Lung (tissue), 12 donors: Measurements from ENCODE around the gene EPAS1. TPM values are rescaled to one million over a fixed set of nuclear protein-coding genes. Genes with fewer than 3 reads are reported as not detected.

Experiments
- ATAC-seq: fragments of 200-7000 bp; cut with Tn5 transposase; one replicate; pipeline ENCODE4 v1.9.1; 2020; ENCODE audit warnings: moderate number of reproducible peaks; ENCODE audit not compliant: insufficient read depth, low FRiP score
- DNase-seq, 3 donors: peaks; one replicate each; pipeline ENCODE4 v3.0.0-alpha.2; 2013 to 2017
- H3K27ac ChIP-seq, 2 donors: one replicate each; pipeline ENCODE4 v1.5.1; 2013; ENCODE audit warnings: mild to moderate bottlenecking in 2 of 2, moderate library complexity in 2 of 2, control low read depth in 1 of 2, inconsistent platforms in 1 of 2, low read depth in 1 of 2, low read length in 1 of 2
- H3K27me3 ChIP-seq, 3 donors: one replicate each; pipeline ENCODE4 v1.5.1; 2013; ENCODE audit warnings: low read length in 2 of 3; ENCODE audit not compliant: control insufficient read depth in 3 of 3, insufficient read depth in 3 of 3
- H3K36me3 ChIP-seq, 4 donors: one replicate each; pipeline ENCODE4 v1.5.1; 2013; ENCODE audit warnings: low read length in 4 of 4, mild to moderate bottlenecking in 1 of 4, moderate library complexity in 1 of 4; ENCODE audit not compliant: control insufficient read depth in 4 of 4, insufficient read depth in 4 of 4
- H3K4me1 ChIP-seq, 5 donors: one replicate each; pipeline ENCODE4 v1.5.1; 2013; ENCODE audit warnings: low read length in 5 of 5, mild to moderate bottlenecking in 2 of 5, moderate library complexity in 1 of 5; ENCODE audit not compliant: control insufficient read depth in 5 of 5, insufficient read depth in 5 of 5
- H3K4me3 ChIP-seq: one replicate; pipeline ENCODE4 v1.5.1; 2013; ENCODE audit warnings: mild to moderate bottlenecking, control low read depth, moderate library complexity
- H3K9ac ChIP-seq, 2 donors: one replicate each; pipeline ENCODE4 v1.5.1; 2013; ENCODE audit warnings: low read length in 2 of 2, control low read depth in 1 of 2; ENCODE audit not compliant: insufficient read depth in 1 of 2
- H3K9me3 ChIP-seq, 4 donors: one replicate each; pipeline ENCODE4 v1.5.1; 2013; ENCODE audit warnings: low read length in 3 of 4, mild to moderate bottlenecking in 1 of 4, moderate library complexity in 1 of 4; ENCODE audit not compliant: control insufficient read depth in 4 of 4, insufficient read depth in 3 of 4
- WGBS, 2 donors: extraction: QIAGEN DNeasy Blood & Tissue Kit; methylation state at CpG; one replicate each; pipeline ENCODE4 v1.1.7; 2013; 5-methylcytosine and 5-hydroxymethylcytosine counted together
- polyA plus RNA-seq, 2 donors: library from polyadenylated mRNA; stranded (reverse); fragments of 200-250 nt; gene quantifications; one replicate each; pipeline ENCODE4 v1.2.1, GENCODE V29; 2013
- total RNA-seq, 2 donors: library from RNA; depleted of rRNA in 1 of 2; stranded (reverse); fragments of >200 nt in 1 of 2; gene quantifications; one replicate each; pipeline ENCODE4 v1.2.1, GENCODE V29; 2014 to 2021
- TF ChIP-seq, protein P1 (sequence below): IDR thresholded peaks from 2 replicates; pipeline ENCODE4 v1.5.1; 2012; ENCODE audit warnings: mild to moderate bottlenecking; ENCODE audit errors: control extremely low read depth, extremely low read depth
- donor health status: control.
- donor health status: control.
- donor health status: Bipolar disorder and iron deficiency.
- donor health status: healthy.
- donor health status: DM: yes; HTN: yes; CAD: no.

The EPAS1 gene
- total and polyA plus RNA-seq, 4 donors = 233 to 1,051 (median 381) TPM

DNA sequence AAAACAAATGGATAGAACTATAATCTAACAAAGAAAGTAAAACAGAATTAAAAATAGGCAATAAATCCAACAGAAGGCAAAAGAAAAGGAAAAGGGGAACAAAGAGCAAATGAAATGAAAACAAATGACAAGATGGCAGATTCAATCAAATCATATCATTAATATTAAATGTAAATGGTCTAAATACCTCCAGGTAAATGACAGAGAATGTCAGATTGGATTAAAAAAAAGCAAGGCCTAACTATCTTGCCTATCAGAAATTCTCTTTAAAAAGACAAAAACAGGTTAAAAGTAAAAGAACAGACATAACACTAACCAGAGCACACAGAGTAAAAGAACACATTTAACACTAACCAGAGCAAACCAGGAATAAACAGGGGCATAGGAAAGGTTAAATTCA, 119.1 kb downstream of the EPAS1 start:
- Histone ChIP-seq H3K27me3 (no peaks in the 10 kb centered on the region), H3K4me1 (no peaks in the 10 kb centered on the region), H3K4me3 (no peak overlapping the region), H3K27ac (no peak overlapping the region), H3K9ac (no peak overlapping the region), H3K36me3 (no peaks in the 10 kb centered on the region), H3K9me3 (peaks cover 0 to 1% (median 0%) of the 10 kb centered on the region in 4 donors)
- DNase-seq = no peak
- ATAC-seq = no peak
- TF ChIP-seq, protein P1, sequence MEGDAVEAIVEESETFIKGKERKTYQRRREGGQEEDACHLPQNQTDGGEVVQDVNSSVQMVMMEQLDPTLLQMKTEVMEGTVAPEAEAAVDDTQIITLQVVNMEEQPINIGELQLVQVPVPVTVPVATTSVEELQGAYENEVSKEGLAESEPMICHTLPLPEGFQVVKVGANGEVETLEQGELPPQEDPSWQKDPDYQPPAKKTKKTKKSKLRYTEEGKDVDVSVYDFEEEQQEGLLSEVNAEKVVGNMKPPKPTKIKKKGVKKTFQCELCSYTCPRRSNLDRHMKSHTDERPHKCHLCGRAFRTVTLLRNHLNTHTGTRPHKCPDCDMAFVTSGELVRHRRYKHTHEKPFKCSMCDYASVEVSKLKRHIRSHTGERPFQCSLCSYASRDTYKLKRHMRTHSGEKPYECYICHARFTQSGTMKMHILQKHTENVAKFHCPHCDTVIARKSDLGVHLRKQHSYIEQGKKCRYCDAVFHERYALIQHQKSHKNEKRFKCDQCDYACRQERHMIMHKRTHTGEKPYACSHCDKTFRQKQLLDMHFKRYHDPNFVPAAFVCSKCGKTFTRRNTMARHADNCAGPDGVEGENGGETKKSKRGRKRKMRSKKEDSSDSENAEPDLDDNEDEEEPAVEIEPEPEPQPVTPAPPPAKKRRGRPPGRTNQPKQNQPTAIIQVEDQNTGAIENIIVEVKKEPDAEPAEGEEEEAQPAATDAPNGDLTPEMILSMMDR = no peak

DNA sequence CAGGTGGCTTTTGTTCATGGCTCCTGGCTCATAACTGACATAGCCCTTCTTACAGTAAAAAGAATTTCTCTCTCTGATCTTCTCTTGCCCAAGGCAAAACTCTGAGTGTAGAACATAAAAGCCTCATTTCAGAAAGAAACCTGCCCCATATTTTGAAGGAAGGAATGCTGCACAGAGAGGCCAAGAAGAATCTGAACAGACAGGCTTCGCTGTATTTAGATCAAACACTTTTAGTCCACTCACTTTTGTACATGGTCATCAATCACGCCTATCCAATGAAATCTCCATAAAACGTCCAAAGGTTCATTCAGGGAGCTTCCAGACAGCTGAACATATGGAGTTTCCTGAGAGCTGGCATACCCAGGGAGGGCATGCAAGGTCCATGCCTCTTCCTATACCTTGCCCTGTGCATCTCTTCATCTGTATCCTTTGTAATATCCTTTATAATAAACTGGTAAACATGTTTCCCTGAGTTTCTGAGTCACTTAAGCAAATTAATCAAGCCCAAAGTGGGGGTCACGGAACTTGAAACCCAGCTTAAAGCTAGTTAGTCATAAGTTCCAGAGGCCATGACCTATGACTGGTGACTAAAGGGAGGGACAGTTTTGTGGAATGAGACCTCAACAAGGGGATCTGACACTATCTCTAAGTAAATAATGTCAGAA, 119.7 kb downstream of the EPAS1 start:
- TF ChIP-seq, protein P1 = no peak
- no peaks in the 10 kb centered on the region for H3K4me1 ChIP-seq
- H3K27ac ChIP-seq = no peak overlapping the region
- H3K9ac ChIP-seq = no peak overlapping the region
- H3K4me3 ChIP-seq = no peak overlapping the region
- peaks cover 0 to 1% (median 0%) of the 10 kb centered on the region in 4 donors for H3K9me3 ChIP-seq
- no peak for ATAC-seq
- WGBS, 2 donors = 87 to 92% methylated on average over 4 of the region's 4 CpGs
- H3K36me3 ChIP-seq = no peaks in the 10 kb centered on the region
- no peaks in the 10 kb centered on the region for H3K27me3 ChIP-seq
- DNase-seq = no peak

DNA sequence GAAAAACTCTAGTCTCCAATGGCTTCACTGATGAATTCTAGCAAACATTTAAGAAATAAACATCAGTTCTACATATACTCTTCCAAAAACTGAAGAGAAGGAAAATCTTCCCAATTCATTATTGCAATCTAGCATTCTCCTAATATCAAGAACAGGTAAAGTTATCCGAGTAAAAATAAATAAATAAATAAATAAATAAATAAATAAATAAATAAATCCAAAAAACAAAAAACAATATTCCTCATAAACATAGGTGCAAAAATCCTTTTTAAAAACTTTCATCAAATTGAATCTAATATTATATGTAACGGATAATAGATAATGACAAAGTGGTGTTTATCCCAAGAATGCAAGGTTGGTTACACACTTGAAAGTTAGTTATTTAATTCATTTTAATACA, 123.7 kb downstream of the EPAS1 start:
- no peak for ATAC-seq
- H3K27ac ChIP-seq = no peak overlapping the region
- no peaks in the 10 kb centered on the region for H3K27me3 ChIP-seq
- no peaks in the 10 kb centered on the region for H3K4me1 ChIP-seq
- TF ChIP-seq, protein P1 = no peak
- H3K36me3 ChIP-seq = no peaks in the 10 kb centered on the region
- no peak overlapping the region for H3K9ac ChIP-seq
- H3K4me3 ChIP-seq = no peak overlapping the region
- 95 to 97% methylated on average over 2 of the region's 2 CpGs for WGBS, 2 donors
- DNase-seq = no peak
- peaks cover 0 to 1% (median 0%) of the 10 kb centered on the region in 4 donors for H3K9me3 ChIP-seq

DNA sequence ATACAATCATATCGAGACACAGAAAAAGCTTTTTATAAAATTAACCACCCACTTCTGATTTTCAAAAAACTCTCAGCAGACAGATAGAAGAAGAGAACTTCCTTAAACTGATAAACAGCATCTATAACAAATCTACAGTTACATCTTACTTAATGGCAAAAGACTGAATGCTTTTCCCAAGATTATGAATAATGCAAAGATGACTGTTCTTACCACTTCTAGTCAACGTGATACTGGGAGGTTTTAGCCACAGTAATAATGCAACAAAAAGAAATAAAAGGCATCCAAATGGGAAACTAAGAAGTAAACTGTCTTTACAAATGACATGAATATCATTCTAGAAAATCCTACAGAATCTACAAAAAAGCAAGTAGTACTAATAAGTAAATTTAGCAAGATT, 124.2 kb downstream of the EPAS1 start:
- Histone ChIP-seq H3K4me3 (no peak overlapping the region), H3K4me1 (no peaks in the 10 kb centered on the region), H3K27me3 (no peaks in the 10 kb centered on the region), H3K27ac (no peak overlapping the region), H3K9me3 (peaks cover 0 to 1% (median 0%) of the 10 kb centered on the region in 4 donors), H3K36me3 (no peaks in the 10 kb centered on the region), H3K9ac (no peak overlapping the region)
- 89 to 90% methylated on average over 2 of the region's 2 CpGs for WGBS, 2 donors
- TF ChIP-seq, protein P1 = no peak
- ATAC-seq (no peak), DNase-seq (no peak)
